K562 (cell line): ENCODE results near the gene ARHGEF4. TPM values are rescaled to one million over a fixed set of nuclear protein-coding genes. Genes with fewer than 3 reads are reported as not detected.

Source experiments
- BACH1 ChIP-seq: fragments of 200-800 bp; sonication (Bioruptor generic); IDR thresholded peaks from 2 replicates; pipeline ENCODE4 v1.6.1; 2016; ENCODE audit warnings: missing genetic modification characterization, missing compliant biosample characterization
- CBFB ChIP-seq: sonication (generic); formaldehyde crosslinking; IDR thresholded peaks from 2 replicates; pipeline ENCODE4 v1.4.0; 2020; ENCODE audit warnings: mild to moderate bottlenecking, missing genetic modification reagents
- CBX1 ChIP-seq: sonication (generic); IDR thresholded peaks from 2 replicates; pipeline ENCODE4 v1.6.1; 2016; ENCODE audit warnings: antibody characterized with exemption, low read depth, mild to moderate bottlenecking
- ELF1 ChIP-seq: fragments of 200-800 bp; sonication (Bioruptor generic); IDR thresholded peaks from 2 replicates; pipeline ENCODE4 v1.6.1; 2016; ENCODE audit warnings: missing genetic modification characterization, missing compliant biosample characterization
- EWSR1 ChIP-seq: fragments of 450-650 bp; IDR thresholded peaks from 2 replicates; pipeline ENCODE4 v1.6.1; 2018; ENCODE audit warnings: borderline replicate concordance, mild to moderate bottlenecking, low read depth, moderate library complexity; ENCODE audit not compliant: partially characterized antibody
- HNRNPLL ChIP-seq: fragments of 200-400 bp; formaldehyde crosslinking; IDR thresholded peaks from 2 replicates; pipeline ENCODE4 v1.6.1; 2017; ENCODE audit warnings: low read length, low read depth, mild to moderate bottlenecking; ENCODE audit not compliant: poor library complexity, severe bottlenecking
- KLF10 ChIP-seq: fragments of 250-450 bp; sonication (Bioruptor Pico); IDR thresholded peaks from 2 replicates; pipeline ENCODE4 v1.6.1; 2021; ENCODE audit warnings: matching md5 sums
- NFE2 ChIP-seq: IDR thresholded peaks from 2 replicates; pipeline ENCODE4 v1.6.1; 2014; ENCODE audit warnings: antibody characterized with exemption, low read depth
- NFXL1 ChIP-seq: fragments of 450-650 bp; formaldehyde crosslinking; IDR thresholded peaks from 2 replicates; pipeline ENCODE4 v1.4.0; 2021; ENCODE audit warnings: mild to moderate bottlenecking
- PHF20 ChIP-seq: fragments of 450-650 bp; IDR thresholded peaks from 2 replicates; pipeline ENCODE4 v1.6.1; 2018; ENCODE audit not compliant: partially characterized antibody
- PHTF2 ChIP-seq: fragments of 250-450 bp; sonication (Bioruptor Pico); IDR thresholded peaks from 2 replicates; pipeline ENCODE4 v1.5.0; 2021; ENCODE audit warnings: mild to moderate bottlenecking
- RBFOX2 ChIP-seq: fragments of 200-400 bp; formaldehyde crosslinking; IDR thresholded peaks from 2 replicates; pipeline ENCODE4 v1.6.1; 2017; ENCODE audit warnings: low read depth, mild to moderate bottlenecking, low read length, moderate library complexity
- RFX1 ChIP-seq: fragments of 450-650 bp; IDR thresholded peaks from 2 replicates; pipeline ENCODE4 v1.6.1; 2016; ENCODE audit warnings: mild to moderate bottlenecking, moderate library complexity
- RNF2 ChIP-seq: sonication (generic); IDR thresholded peaks from 2 replicates; pipeline ENCODE4 v1.6.1; 2016
- TAF15 ChIP-seq: fragments of 200-400 bp; formaldehyde crosslinking; IDR thresholded peaks from 2 replicates; pipeline ENCODE4 v1.6.1; 2017; ENCODE audit warnings: mild to moderate bottlenecking, low read depth, low read length, moderate library complexity
- TBL1XR1 ChIP-seq, 2 experiments: IDR thresholded peaks; 2 replicates each; pipeline ENCODE4 v1.6.1; 2012; ENCODE audit warnings: improper control_type of control experiment in 2 of 2, low read length in 2 of 2, mild to moderate bottlenecking in 1 of 2
- ZNF134 ChIP-seq: fragments of 250-450 bp; sonication (Bioruptor Pico); conservative IDR thresholded peaks from 2 replicates; pipeline ENCODE4 v1.4.0; 2020
- ZNF347 ChIP-seq: fragments of 450-650 bp; formaldehyde crosslinking; IDR thresholded peaks from 2 replicates; pipeline ENCODE4 v1.4.0; 2020; ENCODE audit warnings: low read depth, mild to moderate bottlenecking, moderate library complexity
- ZSCAN32 ChIP-seq: fragments of 450-650 bp; formaldehyde crosslinking; IDR thresholded peaks from 2 replicates; pipeline ENCODE4 v1.4.0; 2020; ENCODE audit warnings: mild to moderate bottlenecking, moderate library complexity
- polyA plus RNA-seq, 8 experiments: library from polyadenylated mRNA; depleted of rRNA in 4 of 8; stranded (reverse) in 5 of 8; unstranded in 3 of 8; fragments of >200 nt; fragmentation: Nextera tagmentation in 2 of 8; fragmentation: Illumina TruSeq in 1 of 8; extraction: Ambion mirVana in 2 of 8; extraction: Trizol in 1 of 8; gene quantifications; 2 replicates each; pipeline versions ENCODE4 v1.2.1 to v1.2.3, GENCODE V29; 2011 to 2014; ENCODE audit warnings: inconsistent platforms in 1 of 8, missing spikeins in 1 of 8
- total RNA-seq, 7 experiments: library from RNA; depleted of rRNA in 6 of 7; stranded (reverse); fragments of >200 nt in 6 of 7; fragmentation: Illumina TruSeq in 2 of 7; extraction: Trizol in 2 of 7; gene quantifications; 2 replicates each; pipeline versions ENCODE4 v1.2.1 to v1.2.3, GENCODE V29; 2011 to 2021; ENCODE audit warnings: low replicate concordance in 1 of 7
- TF ChIP-seq, protein P1 (sequence below), 2 experiments: IDR thresholded peaks in 1 of 2; conservative IDR thresholded peaks in 1 of 2; 2 replicates each; pipeline ENCODE4 v1.6.1; 2016; ENCODE audit warnings: low read depth in 2 of 2, mild to moderate bottlenecking in 1 of 2, missing compliant biosample characterization in 1 of 2, missing genetic modification characterization in 1 of 2, moderate library complexity in 1 of 2
- TF ChIP-seq, protein P2 (sequence below): sonication (generic); formaldehyde crosslinking; IDR thresholded peaks from 2 replicates; pipeline ENCODE4 v1.8.1; 2022; ENCODE audit warnings: missing genetic modification reagents
- TF ChIP-seq, protein P3 (sequence below): fragments of 250-450 bp; sonication (Bioruptor Pico); IDR thresholded peaks from 2 replicates; pipeline ENCODE4 v1.5.0; 2021; ENCODE audit warnings: mild to moderate bottlenecking, borderline replicate concordance

Gene ARHGEF4
- total and polyA plus RNA-seq, 9 of the 15 experiments (the other 6 are each of a cell fraction or from before 2014, with no cell fraction given), result not detected

DNA sequence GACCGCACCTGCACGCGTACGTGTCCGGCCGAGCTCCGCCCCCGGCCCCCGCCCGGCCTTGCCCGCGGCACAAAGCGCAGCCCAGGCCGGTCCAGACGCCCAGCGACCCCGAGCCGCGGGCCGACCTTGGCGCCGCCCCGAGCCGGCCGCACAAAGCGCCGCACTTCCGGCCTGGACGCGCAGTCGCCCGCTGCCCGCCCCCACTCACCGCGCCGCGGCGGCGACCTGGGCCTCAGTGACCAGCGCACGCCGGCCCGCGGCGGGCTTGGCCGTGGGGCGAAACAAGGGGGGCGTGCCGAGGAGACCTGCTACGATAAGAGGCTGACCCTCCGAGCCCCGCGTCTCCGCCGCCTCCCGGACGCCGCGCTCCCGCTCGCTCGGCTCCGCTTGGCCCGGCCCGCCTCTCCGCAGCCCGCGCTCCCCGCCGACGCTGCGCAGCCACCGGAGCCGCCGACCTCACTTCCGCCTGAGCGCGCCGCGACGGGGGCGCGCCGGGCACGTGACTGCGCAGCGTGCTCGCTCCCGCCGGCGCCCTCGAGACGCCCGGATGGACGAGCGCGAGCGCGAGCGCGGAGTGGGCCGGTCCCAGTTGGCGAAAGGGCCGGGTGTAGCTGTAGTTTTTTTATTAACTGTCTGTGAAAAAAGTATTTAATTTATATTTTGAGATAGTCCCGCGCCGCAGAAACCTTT is 256.4 kb downstream of the ARHGEF4 start, which contains the start of gene FAM168B (continued):
- no peak for TF ChIP-seq BACH1
- TF ChIP-seq TBL1XR1 (IDR thresholded peaks at IDR 0.05; ENCODE audit: low read length in 2 of 2), result no peak
- no peak for TF ChIP-seq ZSCAN32 (CRISPR knock-in tag)
- no peak for TF ChIP-seq KLF10
- TF ChIP-seq ZNF347, result no peak
- no peak for TF ChIP-seq PHF20
- TF ChIP-seq NFXL1, result no peak
- no peak for TF ChIP-seq EWSR1
- TF ChIP-seq PHTF2, result no peak
- TF ChIP-seq TAF15, result no peak
- TF ChIP-seq, protein P1, sequence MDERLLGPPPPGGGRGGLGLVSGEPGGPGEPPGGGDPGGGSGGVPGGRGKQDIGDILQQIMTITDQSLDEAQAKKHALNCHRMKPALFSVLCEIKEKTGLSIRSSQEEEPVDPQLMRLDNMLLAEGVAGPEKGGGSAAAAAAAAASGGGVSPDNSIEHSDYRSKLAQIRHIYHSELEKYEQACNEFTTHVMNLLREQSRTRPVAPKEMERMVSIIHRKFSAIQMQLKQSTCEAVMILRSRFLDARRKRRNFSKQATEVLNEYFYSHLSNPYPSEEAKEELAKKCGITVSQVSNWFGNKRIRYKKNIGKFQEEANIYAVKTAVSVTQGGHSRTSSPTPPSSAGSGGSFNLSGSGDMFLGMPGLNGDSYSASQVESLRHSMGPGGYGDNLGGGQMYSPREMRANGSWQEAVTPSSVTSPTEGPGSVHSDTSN (CRISPR knock-in tag; IDR thresholded peaks at IDR 0.05; ENCODE audit: low read depth), result no peak
- TF ChIP-seq, protein P1 (tag; conservative IDR thresholded peaks at IDR 0.05; ENCODE audit: low read depth), result no peak
- TF ChIP-seq, protein P2, sequence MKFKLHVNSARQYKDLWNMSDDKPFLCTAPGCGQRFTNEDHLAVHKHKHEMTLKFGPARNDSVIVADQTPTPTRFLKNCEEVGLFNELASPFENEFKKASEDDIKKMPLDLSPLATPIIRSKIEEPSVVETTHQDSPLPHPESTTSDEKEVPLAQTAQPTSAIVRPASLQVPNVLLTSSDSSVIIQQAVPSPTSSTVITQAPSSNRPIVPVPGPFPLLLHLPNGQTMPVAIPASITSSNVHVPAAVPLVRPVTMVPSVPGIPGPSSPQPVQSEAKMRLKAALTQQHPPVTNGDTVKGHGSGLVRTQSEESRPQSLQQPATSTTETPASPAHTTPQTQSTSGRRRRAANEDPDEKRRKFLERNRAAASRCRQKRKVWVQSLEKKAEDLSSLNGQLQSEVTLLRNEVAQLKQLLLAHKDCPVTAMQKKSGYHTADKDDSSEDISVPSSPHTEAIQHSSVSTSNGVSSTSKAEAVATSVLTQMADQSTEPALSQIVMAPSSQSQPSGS (CRISPR knock-in tag), result no peak
- TF ChIP-seq CBX1, result peak; percentile 38; the same call in 1 of the 2 replicates
- TF ChIP-seq RBFOX2, result peak; percentile 96
- no peak for TF ChIP-seq RNF2
- peak; percentile 91 for TF ChIP-seq ELF1 (tag)
- peak; percentile 93 for TF ChIP-seq HNRNPLL
- TF ChIP-seq, protein P3, sequence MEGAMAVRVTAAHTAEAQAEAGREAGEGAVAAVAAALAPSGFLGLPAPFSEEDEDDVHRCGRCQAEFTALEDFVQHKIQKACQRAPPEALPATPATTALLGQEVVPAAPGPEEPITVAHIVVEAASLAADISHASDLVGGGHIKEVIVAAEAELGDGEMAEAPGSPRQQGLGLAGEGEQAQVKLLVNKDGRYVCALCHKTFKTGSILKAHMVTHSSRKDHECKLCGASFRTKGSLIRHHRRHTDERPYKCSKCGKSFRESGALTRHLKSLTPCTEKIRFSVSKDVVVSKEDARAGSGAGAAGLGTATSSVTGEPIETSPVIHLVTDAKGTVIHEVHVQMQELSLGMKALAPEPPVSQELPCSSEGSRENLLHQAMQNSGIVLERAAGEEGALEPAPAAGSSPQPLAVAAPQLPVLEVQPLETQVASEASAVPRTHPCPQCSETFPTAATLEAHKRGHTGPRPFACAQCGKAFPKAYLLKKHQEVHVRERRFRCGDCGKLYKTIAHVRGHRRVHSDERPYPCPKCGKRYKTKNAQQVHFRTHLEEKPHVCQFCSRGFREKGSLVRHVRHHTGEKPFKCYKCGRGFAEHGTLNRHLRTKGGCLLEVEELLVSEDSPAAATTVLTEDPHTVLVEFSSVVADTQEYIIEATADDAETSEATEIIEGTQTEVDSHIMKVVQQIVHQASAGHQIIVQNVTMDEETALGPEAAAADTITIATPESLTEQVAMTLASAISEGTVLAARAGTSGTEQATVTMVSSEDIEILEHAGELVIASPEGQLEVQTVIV (CRISPR knock-in tag), result peak; percentile 46; the same call in 1 of the 2 replicates
- no peak; the same call in 1 of the 2 replicates for TF ChIP-seq NFE2
- no peak for TF ChIP-seq CBFB (CRISPR knock-in tag)
- TF ChIP-seq RFX1, result no peak
- TF ChIP-seq ZNF134 (CRISPR knock-in tag), result no peak
